Measurements from ENCODE around the gene C16orf96.

C16orf96 gene

GRCh38 chr16:4624015-4624826 is 68.1 kb downstream of the C16orf96 start, which contains the start of gene MGRN1:
Gene MGRN1, plus strand, starts transcription at chr16:4624826. Its CDS starts 135 bp downstream, at chr16:4624961.
- H3K9me3 ChIP-seq (ENCODE audit: insufficient read depth, low read length), result no peaks in the 10 kb centered on the region
- H2AFZ ChIP-seq (ENCODE audit: low read depth, low read length), result peak within 1 kb of the TSS; percentile 90
- TF ChIP-seq CTCF (IDR thresholded peaks at IDR 0.05; ENCODE audit: low read depth, low read length), result peak; percentile 98
- TF ChIP-seq EZH2phosphoT487 (IDR thresholded peaks at IDR 0.05; ENCODE audit: low read depth), result no peak
- H3K4me1 ChIP-seq (ENCODE audit: low read length), result peaks cover 14% of the 10 kb centered on the region
- peak within 1 kb of the TSS; percentile 99 for H3K4me2 ChIP-seq (ENCODE audit: low read length)
- H3K9ac ChIP-seq (ENCODE audit: low read length), result peak within 1 kb of the TSS; percentile 95
- H3K4me3 ChIP-seq (ENCODE audit: low read length), result peak within 1 kb of the TSS; percentile 94
- H3K27ac ChIP-seq (ENCODE audit: low read length), result peak within 1 kb of the TSS; percentile 76
- H3K79me2 ChIP-seq (ENCODE audit: low read length), result peaks cover 41% of the 10 kb centered on the region
- peaks cover 14% of the 10 kb centered on the region for H4K20me1 ChIP-seq (ENCODE audit: insufficient read depth, low read length)
- H3K27me3 ChIP-seq (ENCODE audit: low read depth, low read length), result no peaks in the 10 kb centered on the region
- peaks cover 9% of the 10 kb centered on the region for H3K36me3 ChIP-seq (replicated peaks; ENCODE audit: low read depth, low read length)

DNA sequence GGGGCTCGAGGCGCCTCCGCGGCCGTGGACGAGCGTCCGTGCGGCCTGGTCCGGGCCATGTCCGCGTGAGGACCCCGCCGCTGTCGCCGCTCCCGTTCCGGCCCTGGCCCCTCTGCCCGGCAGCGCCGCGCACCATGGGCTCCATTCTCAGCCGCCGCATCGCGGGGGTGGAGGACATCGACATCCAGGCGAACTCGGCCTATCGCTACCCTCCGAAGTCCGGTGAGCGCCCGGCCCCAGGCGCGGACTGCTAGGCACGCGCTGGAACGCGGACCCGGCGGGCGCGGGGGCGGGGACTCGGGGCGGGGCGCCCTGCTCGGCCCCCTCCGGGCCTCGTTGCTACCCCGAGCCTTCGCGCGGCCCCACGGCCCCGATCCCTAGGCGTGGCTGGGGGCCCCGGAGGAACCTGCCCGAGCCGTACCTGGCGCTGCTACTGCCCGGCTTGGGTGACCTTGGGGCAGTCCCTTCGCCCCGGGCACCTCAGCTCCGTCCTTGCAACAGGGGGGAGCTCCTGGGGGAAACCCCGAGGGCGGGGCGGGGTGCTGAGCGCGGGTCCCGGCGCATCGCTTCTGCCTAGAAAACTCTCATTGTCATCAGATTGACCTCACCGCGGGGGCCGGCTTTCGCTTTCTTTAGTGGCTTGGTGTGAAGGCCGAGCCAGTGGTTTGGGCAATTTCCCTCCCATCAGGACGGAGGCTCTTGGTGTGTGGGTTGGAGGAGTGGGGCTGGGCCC is 68.9 kb downstream of the C16orf96 start:
- no peak for TF ChIP-seq EZH2phosphoT487 (IDR thresholded peaks at IDR 0.05; ENCODE audit: low read depth)
- no peak for TF ChIP-seq CTCF (IDR thresholded peaks at IDR 0.05; ENCODE audit: low read depth, low read length)
- Histone ChIP-seq H3K9ac (ENCODE audit: low read length) (peak overlapping the region; percentile 95), H4K20me1 (ENCODE audit: insufficient read depth, low read length) (peaks cover 14% of the 10 kb centered on the region), H3K4me3 (ENCODE audit: low read length) (peak overlapping the region; percentile 94), H3K4me1 (ENCODE audit: low read length) (peaks cover 14% of the 10 kb centered on the region), H2AFZ (ENCODE audit: low read depth, low read length) (peak overlapping the region; percentile 43; the same call in 1 of the 2 replicates), H3K27me3 (ENCODE audit: low read depth, low read length) (no peaks in the 10 kb centered on the region), H3K79me2 (ENCODE audit: low read length) (peaks cover 45% of the 10 kb centered on the region), H3K36me3 (replicated peaks; ENCODE audit: low read depth, low read length) (peaks cover 9% of the 10 kb centered on the region), H3K27ac (ENCODE audit: low read length) (peak overlapping the region; percentile 74), H3K4me2 (ENCODE audit: low read length) (peak overlapping the region; percentile 99), H3K9me3 (ENCODE audit: insufficient read depth, low read length) (no peaks in the 10 kb centered on the region)

DNA sequence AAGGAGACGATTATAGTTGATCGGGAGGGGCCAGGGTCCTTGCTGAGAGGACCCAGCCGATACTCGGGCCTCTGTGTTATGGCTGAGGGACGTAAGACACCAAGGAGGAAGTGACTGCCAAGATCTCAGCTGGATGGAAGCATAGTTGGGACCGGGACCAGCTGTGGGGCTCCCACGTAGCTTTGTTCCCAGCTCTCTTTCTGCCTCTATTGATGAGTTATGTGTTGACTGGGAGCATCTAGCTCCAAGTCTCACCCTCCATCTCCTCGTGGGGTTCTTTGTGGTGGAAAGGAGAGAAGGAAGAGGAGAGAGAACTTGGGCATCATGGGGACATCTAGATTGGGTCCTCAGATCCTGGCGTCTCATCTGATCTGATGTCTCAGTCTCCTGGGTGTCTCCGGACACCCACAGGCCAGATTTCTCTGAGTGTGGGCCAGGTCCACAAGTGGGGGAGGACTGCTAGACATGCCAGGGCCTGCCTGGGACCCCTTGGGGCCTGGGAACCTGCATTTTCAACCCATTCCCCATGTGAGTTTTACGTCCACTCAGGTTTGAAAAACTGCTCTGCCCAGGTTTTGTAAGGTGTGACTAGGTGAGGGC is 69.5 kb downstream of the C16orf96 start:
- peak overlapping the region; percentile 74 for H3K27ac ChIP-seq (ENCODE audit: low read length)
- H3K79me2 ChIP-seq (ENCODE audit: low read length), result peaks cover 50% of the 10 kb centered on the region
- no peaks in the 10 kb centered on the region for H3K9me3 ChIP-seq (ENCODE audit: insufficient read depth, low read length)
- peaks cover 9% of the 10 kb centered on the region for H3K36me3 ChIP-seq (replicated peaks; ENCODE audit: low read depth, low read length)
- H3K4me1 ChIP-seq (ENCODE audit: low read length), result peaks cover 14% of the 10 kb centered on the region
- TF ChIP-seq CTCF (IDR thresholded peaks at IDR 0.05; ENCODE audit: low read depth, low read length) (no peak), EZH2phosphoT487 (IDR thresholded peaks at IDR 0.05; ENCODE audit: low read depth) (no peak)
- peak overlapping the region; percentile 94 for H3K4me3 ChIP-seq (ENCODE audit: low read length)
- peak overlapping the region; percentile 99 for H3K4me2 ChIP-seq (ENCODE audit: low read length)
- no peaks in the 10 kb centered on the region for H3K27me3 ChIP-seq (ENCODE audit: low read depth, low read length)
- H2AFZ ChIP-seq (ENCODE audit: low read depth, low read length), result no peak overlapping the region
- H3K9ac ChIP-seq (ENCODE audit: low read length), result peak overlapping the region; percentile 95
- H4K20me1 ChIP-seq (ENCODE audit: insufficient read depth, low read length), result peaks cover 14% of the 10 kb centered on the region
